K562 (cell line): Measurements from ENCODE around the gene LOXL3. TPM values are rescaled to one million over a fixed set of nuclear protein-coding genes. Genes with fewer than 3 reads are reported as not detected.
A peak's percentile ranks its signal among the peaks of the same experiment; 100 is the strongest.

Source experiments
- ATAC-seq: fragments of 200-7000 bp; cut with Tn5 transposase; 3 replicates; pipeline ENCODE4 v1.9.1; 2020; ENCODE audit warnings: moderate library complexity
- BruUV-seq: library from RNA; stranded (reverse); fragments of 400-500 nt; replicated peaks from 2 replicates; lab custom pipeline; 2021; lab: Mats Ljungman, UMichigan
- CTCF ChIA-PET: fragments of 300-600 bp; formaldehyde crosslinking; extraction: SDS; loops from one replicate; lab custom pipeline; 2021; ENCODE audit warnings: low intra/inter-chr PET ratio; lab: Yijun Ruan, JAX
- POLR2A ChIA-PET: fragments of 300-600, 350-650 bp; sonication (Branson Sonifier 250); formaldehyde crosslinking; extraction: SDS; loops from one replicate; lab custom pipeline; 2021; ENCODE audit warnings: antibody characterized with exemption, inconsistent platforms; lab: Yijun Ruan, JAX
- DNase-seq, 4 experiments: peaks; one replicate each; pipeline versions ENCODE4 v3.0.0 to v3.0.0-alpha.2; 2011 to 2018; ENCODE audit warnings: low spot score in 3 of 4, mixed read lengths in 3 of 4; ENCODE audit errors: extremely low read depth in 1 of 4
- FAIRE-seq: peaks from 2 replicates; lab custom pipeline; 2011; peaks lifted over from hg19 to GRCh38; lab: Jason Lieb, UNC
- H2AFZ ChIP-seq: 2 replicates; pipeline ENCODE4 v1.6.0; 2011; ENCODE audit warnings: low read depth, low read length, control low read depth, inconsistent platforms
- H3K27ac ChIP-seq: fragments of 200-600 bp; 3 replicates; pipeline ENCODE4 v1.8.0; 2011; ENCODE audit warnings: low read depth, mild to moderate bottlenecking, control low read depth, inconsistent platforms, low read length, moderate library complexity, mixed read lengths; ENCODE audit errors: extremely low read depth
- H3K27me3 ChIP-seq, 2 experiments: fragments of 300-600 bp in 1 of 2; 2 replicates in 1 of 2; 3 replicates in 1 of 2; pipeline versions ENCODE4 v1.6.0 to v1.8.0; 2011; ENCODE audit warnings: inconsistent platforms in 2 of 2, low read length in 2 of 2, mild to moderate bottlenecking in 1 of 2, mixed read lengths in 1 of 2, moderate library complexity in 1 of 2; ENCODE audit not compliant: control insufficient read depth in 2 of 2, insufficient read depth in 2 of 2
- H3K36me3 ChIP-seq: fragments of 300-600 bp; 3 replicates; pipeline ENCODE4 v1.8.0; 2011; ENCODE audit warnings: mild to moderate bottlenecking, low read length, inconsistent platforms; ENCODE audit not compliant: control insufficient read depth, insufficient read depth
- H3K4me1 ChIP-seq, 2 experiments: fragments of 200-600 bp in 1 of 2; replicated peaks in 1 of 2; 2 replicates in 1 of 2; 3 replicates in 1 of 2; pipeline versions ENCODE4 v1.5.1 to v1.8.0; 2011; ENCODE audit warnings: inconsistent platforms in 2 of 2, low read length in 2 of 2, mild to moderate bottlenecking in 1 of 2, mixed read lengths in 1 of 2, moderate library complexity in 1 of 2; ENCODE audit not compliant: control insufficient read depth in 2 of 2, insufficient read depth in 2 of 2
- H3K4me2 ChIP-seq: 2 replicates; pipeline ENCODE4 v1.6.1; 2011; ENCODE audit warnings: low read length, control low read depth, inconsistent platforms, mixed read lengths; ENCODE audit not compliant: insufficient read depth
- H3K4me3 ChIP-seq: fragments of 200-600 bp; sonication (generic), shearing (Covaris generic); 2 replicates; pipeline ENCODE4 v1.5.1; 2016; ENCODE audit warnings: control low read depth, inconsistent platforms
- H3K79me2 ChIP-seq: fragments of 200-600 bp; 3 replicates; pipeline ENCODE4 v1.8.0; 2011; ENCODE audit warnings: low read length, inconsistent platforms; ENCODE audit not compliant: control insufficient read depth, insufficient read depth
- H3K9ac ChIP-seq, 2 experiments: 2 replicates each; pipeline versions ENCODE4 v1.6.0 to v1.6.1; 2011; ENCODE audit warnings: low read depth in 2 of 2, low read length in 2 of 2, control low read depth in 1 of 2, inconsistent platforms in 1 of 2, mild to moderate bottlenecking in 1 of 2, mixed read lengths in 1 of 2; ENCODE audit not compliant: insufficient read depth in 1 of 2
- H3K9me1 ChIP-seq: one replicate; pipeline ENCODE4 v1.6.0; 2011; ENCODE audit warnings: inconsistent platforms, mild to moderate bottlenecking, low read length, moderate library complexity; ENCODE audit not compliant: control insufficient read depth, insufficient read depth
- H3K9me3 ChIP-seq: replicated peaks from 2 replicates; pipeline ENCODE4 v1.5.1; 2011; ENCODE audit warnings: low read depth, low read length, inconsistent platforms; ENCODE audit not compliant: control insufficient read depth, insufficient read depth
- H4K20me1 ChIP-seq: replicated peaks from 2 replicates; pipeline ENCODE4 v1.6.1; 2011; ENCODE audit warnings: low read length, inconsistent platforms, mixed read lengths; ENCODE audit not compliant: control insufficient read depth, insufficient read depth
- C11orf30 ChIP-seq: fragments of 450-650 bp; IDR thresholded peaks from 2 replicates; pipeline ENCODE4 v1.6.1; 2016; ENCODE audit warnings: low read depth, mild to moderate bottlenecking
- DEAF1 ChIP-seq: fragments of 450-650 bp; formaldehyde crosslinking; IDR thresholded peaks from 2 replicates; pipeline ENCODE4 v1.4.0; 2020; ENCODE audit warnings: mild to moderate bottlenecking, moderate library complexity
- GTF2F1 ChIP-seq: IDR thresholded peaks from 2 replicates; pipeline ENCODE4 v1.6.1; 2011; ENCODE audit warnings: low read depth, low read length, improper control_type of control experiment
- RBM39 ChIP-seq: fragments of 200-400 bp; formaldehyde crosslinking; optimal IDR thresholded peaks from 2 replicates; pipeline ENCODE3; 2018; ENCODE audit warnings: low read depth, low read length
- REST ChIP-seq, 2 experiments: fragments of 450-650 bp; formaldehyde crosslinking in 1 of 2; IDR thresholded peaks; 2 replicates each; pipeline versions ENCODE4 v1.4.0 to v1.6.1; 2014 to 2020; ENCODE audit warnings: mild to moderate bottlenecking in 2 of 2, borderline replicate concordance in 1 of 2, low read depth in 1 of 2
- ZFP36 ChIP-seq: fragments of 150-350 bp; IDR thresholded peaks from 2 replicates; pipeline ENCODE4 v1.6.1; 2018; ENCODE audit warnings: low read length, low read depth; ENCODE audit not compliant: partially characterized antibody
- ZMIZ1 ChIP-seq, 2 experiments: fragments of 150-350 bp in 1 of 2; IDR thresholded peaks; 2 replicates each; pipeline ENCODE4 v1.6.1; 2012 to 2016; ENCODE audit warnings: low read depth in 2 of 2, low read length in 2 of 2, mild to moderate bottlenecking in 1 of 2, moderate library complexity in 1 of 2
- ZNF212 ChIP-seq: fragments of 450-650 bp; formaldehyde crosslinking; IDR thresholded peaks from 2 replicates; pipeline ENCODE4 v1.4.0; 2020; ENCODE audit warnings: mild to moderate bottlenecking
- in situ Hi-C: fragments of 300-500 bp; cut with MboI; formaldehyde crosslinking; loops from 4 replicates; pipeline ENCODE4 v1.15.0; 2018; ENCODE audit warnings: inconsistent platforms, mixed read lengths
- intact Hi-C: fragments of 100-400 bp; cut with micrococcal nuclease; formaldehyde crosslinking; loops from 2 replicates; pipeline ENCODE4 v1.14.2; 2022
- polyA plus RNA-seq, 8 experiments: library from polyadenylated mRNA; depleted of rRNA in 4 of 8; stranded (reverse) in 5 of 8; unstranded in 3 of 8; fragments of >200 nt; fragmentation: Nextera tagmentation in 2 of 8; fragmentation: Illumina TruSeq in 1 of 8; extraction: Ambion mirVana in 2 of 8; extraction: Trizol in 1 of 8; gene quantifications; 2 replicates each; pipeline versions ENCODE4 v1.2.1 to v1.2.3, GENCODE V29; 2011 to 2014; ENCODE audit warnings: inconsistent platforms in 1 of 8, missing spikeins in 1 of 8
- total RNA-seq, 7 experiments: library from RNA; depleted of rRNA in 6 of 7; stranded (reverse); fragments of >200 nt in 6 of 7; fragmentation: Illumina TruSeq in 2 of 7; extraction: Trizol in 2 of 7; gene quantifications; 2 replicates each; pipeline versions ENCODE4 v1.2.1 to v1.2.3, GENCODE V29; 2011 to 2021; ENCODE audit warnings: low replicate concordance in 1 of 7

Gene LOXL3
- total and polyA plus RNA-seq, 9 of the 15 experiments (the other 6 are each of a cell fraction or from before 2014, with no cell fraction given): 0.22 to 0.99 (median 0.31) TPM

GRCh38 chr2:74532222-74532621, 21.5 kb downstream of the LOXL3 start:
- Histone ChIP-seq H3K27me3 (no peaks in the 10 kb centered on the region), H3K9me1 (peaks cover 3% of the 10 kb centered on the region), H3K4me2 (peak overlapping the region; percentile 97), H3K9me3 (no peaks in the 10 kb centered on the region), H3K79me2 (peaks cover 46% of the 10 kb centered on the region), H3K4me1 (peaks cover 28 to 45% of the 10 kb centered on the region in 2 experiments), H3K9ac (no peak overlapping the region), H3K36me3 (peaks cover 49% of the 10 kb centered on the region), H2AFZ (no peak overlapping the region), H4K20me1 (peaks cover 5% of the 10 kb centered on the region; the same call in 1 of the 2 replicates), H3K4me3 (no peak overlapping the region), H3K27ac (no peak overlapping the region)
- DNase-seq (peak in 1 of 4 experiments; percentile 41), FAIRE-seq (no peak), ATAC-seq (no peak)
- BruUV-seq: no TSS peak
- in situ Hi-C loops (no loop called here), intact Hi-C loops (loop anchor here (1.0 to 5.0 kb wide), 4 partner anchors 49 to 280 kb away; partner anchors contain the start of gene TTC31)
- POLR2A ChIA-PET: interaction anchor here (0.9 to 3.9 kb wide), 8 partner anchors 7 to 333 kb away, joined by 3 to 25 read pairs (median 8); partner anchors contain the start of genes CCDC142, TTC31 and WBP1
- CTCF ChIA-PET: interaction anchor here (0.7 to 2.0 kb wide), 6 partner anchors 49 to 1044 kb away, joined by 3 to 12 read pairs (median 4); partner anchors contain the start of genes CCDC142 and TTC31
- TF ChIP-seq ZNF212 (CRISPR knock-in tag) (no peak), DEAF1 (CRISPR knock-in tag) (peak; percentile 69; the same call in 1 of the 2 replicates), REST (IDR thresholded peaks at IDR 0.05; ENCODE audit: borderline replicate concordance) (peak; percentile 71), REST (CRISPR knock-in tag; IDR thresholded peaks at IDR 0.05; ENCODE audit: low read depth) (no peak), ZFP36 (no peak), RBM39 (no peak), GTF2F1 (no peak), ZMIZ1 (IDR thresholded peaks at IDR 0.05; ENCODE audit: low read depth in 2 of 2, low read length in 2 of 2) (no peak), C11orf30 (peak; percentile 71)
